Hair follicle dermal papilla cell (primary cell): ENCODE measurements around the gene PACRGL. TPM values are rescaled to one million over a fixed set of nuclear protein-coding genes. Genes with fewer than 3 reads are reported as not detected.

ENCODE experiments used
- total RNA-seq: library from RNA; depleted of rRNA; stranded (reverse); fragments of >200 nt; gene quantifications from 2 replicates; pipeline ENCODE4 v1.2.3, GENCODE V29; 2012

The PACRGL gene
- 19.1 and 24.0 TPM in 2 replicates for total RNA-seq

GRCh38 chr4:20700007-20700761, at the start of gene PACRGL:
PACRGL (plus strand) TSS chr4:20700458; CDS start chr4:20704482, 4,024 bp downstream.

